Endothelial cell of umbilical vein (primary cell): Measurements from ENCODE around the gene L3MBTL2. TPM values are rescaled to one million over a fixed set of nuclear protein-coding genes. Genes with fewer than 3 reads are reported as not detected.

Experiments used
- BruUV-seq: library from RNA; stranded (reverse); fragments of 400-500 nt; replicated peaks from 2 replicates; lab custom pipeline; 2021; lab: Mats Ljungman, UMichigan
- CTCF ChIA-PET: fragments of 300-600, 350-600 bp; sonication (Branson Sonifier 250); formaldehyde crosslinking; loops from one replicate; lab custom pipeline; 2021; ENCODE audit warnings: antibody characterized with exemption, inconsistent platforms; lab: Charles Lee
- POLR2A ChIA-PET: fragments of 300-600, 350-600 bp; sonication (Branson Sonifier 250); formaldehyde crosslinking; loops from one replicate; lab custom pipeline; 2021; ENCODE audit warnings: antibody characterized with exemption, inconsistent platforms; lab: Charles Lee
- DNase-seq: peaks from one replicate; pipeline ENCODE4 v3.0.0-alpha.2; 2011; ENCODE audit warnings: low read depth, low spot score
- FAIRE-seq: peaks from 2 replicates; lab custom pipeline; 2011; peaks lifted over from hg19 to GRCh38; lab: Jason Lieb, UNC
- H2AFZ ChIP-seq: 2 replicates; pipeline ENCODE4 v1.6.0; 2012; ENCODE audit warnings: low read depth, low read length, control low read depth, inconsistent platforms
- H3K27ac ChIP-seq: 2 replicates; pipeline ENCODE4 v1.5.1; 2011; ENCODE audit warnings: low read depth, mild to moderate bottlenecking, control low read depth, low read length, moderate library complexity; ENCODE audit not compliant: insufficient read depth
- H3K27me3 ChIP-seq, 2 experiments: 2 replicates each; pipeline versions ENCODE4 v1.6.0 to v1.6.1; 2011; ENCODE audit warnings: low read length in 2 of 2, mixed read lengths in 1 of 2; ENCODE audit not compliant: control insufficient read depth in 2 of 2, insufficient read depth in 2 of 2
- H3K36me3 ChIP-seq, 2 experiments: 2 replicates in 1 of 2; 3 replicates in 1 of 2; pipeline ENCODE4 v1.5.1; 2011; ENCODE audit warnings: low read length in 2 of 2, mild to moderate bottlenecking in 1 of 2, moderate library complexity in 1 of 2; ENCODE audit not compliant: control insufficient read depth in 2 of 2, insufficient read depth in 2 of 2; ENCODE audit errors: extremely low read depth in 1 of 2
- H3K4me1 ChIP-seq: 3 replicates; pipeline ENCODE4 v1.5.1; 2011; ENCODE audit warnings: mild to moderate bottlenecking, low read length; ENCODE audit not compliant: control insufficient read depth, insufficient read depth; ENCODE audit errors: extremely low read depth
- H3K4me2 ChIP-seq: 2 replicates; pipeline ENCODE4 v1.6.1; 2011; ENCODE audit warnings: low read length, control low read depth, mixed read lengths; ENCODE audit not compliant: insufficient read depth
- H3K4me3 ChIP-seq, 3 experiments: fragments of 200-600 bp in 1 of 3; sonication (generic), shearing (Covaris generic) in 1 of 3; replicated peaks in 1 of 3; 2 replicates each; pipeline ENCODE4 v1.5.1; 2011 to 2016; ENCODE audit warnings: control low read depth in 3 of 3, low read length in 3 of 3, mild to moderate bottlenecking in 2 of 3, inconsistent platforms in 1 of 3, low read depth in 1 of 3, moderate library complexity in 1 of 3; ENCODE audit not compliant: insufficient read depth in 1 of 3
- H3K79me2 ChIP-seq: 2 replicates; pipeline ENCODE4 v1.6.0; 2012; ENCODE audit warnings: low read length, inconsistent platforms; ENCODE audit not compliant: control insufficient read depth, insufficient read depth
- H3K9ac ChIP-seq: replicated peaks from 2 replicates; pipeline ENCODE3; 2011; ENCODE audit warnings: low read length, control low read depth; ENCODE audit not compliant: insufficient read depth; ENCODE audit errors: extremely low read depth
- H3K9me1 ChIP-seq: replicated peaks from 3 replicates; pipeline ENCODE4 v1.6.0; 2011; ENCODE audit warnings: mild to moderate bottlenecking, low read length; ENCODE audit not compliant: control insufficient read depth, insufficient read depth; ENCODE audit errors: extremely low read depth
- H3K9me3 ChIP-seq: replicated peaks from 2 replicates; pipeline ENCODE4 v1.5.1; 2012; ENCODE audit warnings: low read length, inconsistent platforms; ENCODE audit not compliant: control insufficient read depth, insufficient read depth
- H4K20me1 ChIP-seq: replicated peaks from 2 replicates; pipeline ENCODE3; 2011; ENCODE audit warnings: mild to moderate bottlenecking, low read length; ENCODE audit not compliant: control insufficient read depth, insufficient read depth; ENCODE audit errors: extremely low read depth
- CTCF ChIP-seq, 2 donors: IDR thresholded peaks; 1 replicate in 1 of 2; 2 replicates in 1 of 2; pipeline ENCODE4 v1.5.1; 2011; ENCODE audit warnings: low read length in 2 of 2, mild to moderate bottlenecking in 2 of 2, moderate library complexity in 2 of 2, control low read depth in 1 of 2, inconsistent platforms in 1 of 2, low read depth in 1 of 2; ENCODE audit not compliant: insufficient read depth in 1 of 2; ENCODE audit errors: extremely low read depth in 1 of 2
- EZH2 ChIP-seq: IDR thresholded peaks from 2 replicates; pipeline ENCODE4 v1.6.1; 2012; ENCODE audit warnings: borderline replicate concordance, low read depth, mild to moderate bottlenecking, moderate library complexity, low read length, inconsistent platforms; ENCODE audit not compliant: severe bottlenecking
- FOS ChIP-seq: IDR thresholded peaks from 2 replicates; pipeline ENCODE4 v1.6.1; 2011; ENCODE audit warnings: mild to moderate bottlenecking, low read length, moderate library complexity, borderline replicate concordance; ENCODE audit not compliant: insufficient read depth
- GATA2 ChIP-seq: IDR thresholded peaks from 2 replicates; pipeline ENCODE4 v1.7.0; 2011; ENCODE audit warnings: low read depth, mild to moderate bottlenecking, moderate library complexity, mixed read lengths, low read length; ENCODE audit not compliant: insufficient read length, insufficient read depth
- JUN ChIP-seq: IDR thresholded peaks from 2 replicates; pipeline ENCODE4 v1.6.1; 2011; ENCODE audit warnings: borderline replicate concordance, low read depth; ENCODE audit not compliant: insufficient read length, insufficient read depth
- MAX ChIP-seq: IDR thresholded peaks from 2 replicates; pipeline ENCODE4 v1.6.1; 2011; ENCODE audit not compliant: insufficient read depth, insufficient read length
- MYC ChIP-seq: IDR thresholded peaks from one replicate; pipeline ENCODE4 v1.6.1; 2011; ENCODE audit warnings: mild to moderate bottlenecking, low read depth, low read length
- POLR2A ChIP-seq: IDR thresholded peaks from 2 replicates; pipeline ENCODE4 v1.6.1; 2012; ENCODE audit warnings: low read depth, mild to moderate bottlenecking, control low read depth, low read length
- POLR2AphosphoS5 ChIP-seq: IDR thresholded peaks from 2 replicates; pipeline ENCODE4 v1.6.1; 2012; ENCODE audit warnings: low read depth, mild to moderate bottlenecking, control low read depth, low read length, moderate library complexity; ENCODE audit not compliant: insufficient read depth
- dilution Hi-C: fragments of 300-500 bp; cut with MboI; formaldehyde crosslinking; loops from one replicate; pipeline ENCODE4 v1.15.0; 2019; ENCODE audit warnings: low sequenced_read_pairs; ENCODE audit not compliant: extremely low pct_ligation_motif_present
- intact Hi-C: fragments of 100-400 bp; cut with micrococcal nuclease; formaldehyde crosslinking; loops from one replicate; pipeline ENCODE4 v1.10.0; 2022
- polyA plus RNA-seq, 4 experiments: library from polyadenylated mRNA; depleted of rRNA in 3 of 4; stranded (reverse) in 3 of 4; unstranded in 1 of 4; fragments of >200 nt; gene quantifications; 2 replicates each; pipeline versions ENCODE4 v1.2.1 to v1.2.3, GENCODE V29; 2011 to 2012; ENCODE audit warnings: missing spikeins in 1 of 4
- total RNA-seq: library from RNA; stranded (reverse); gene quantifications from 2 replicates; pipeline ENCODE4 v1.2.3, GENCODE V29; 2021

The L3MBTL2 gene
- total and polyA plus RNA-seq, 2 donors (not counting 3 experiments of a cell fraction or from before 2014, with no cell fraction given): 28.2 to 34.9 TPM

GRCh38 chr22:41239443-41240128 lies 34.5 kb downstream of the L3MBTL2 start:
- H3K36me3 ChIP-seq: no peaks in the 10 kb centered on the region
- no peak overlapping the region for H3K27ac ChIP-seq
- POLR2A ChIA-PET: no interaction called here
- H3K9ac ChIP-seq: no peak overlapping the region
- intact Hi-C loops: loop anchor here (10.0 kb wide), 1 partner anchor 315 kb away; no protein-coding TSS in a partner anchor
- H3K27me3 ChIP-seq: no peaks in the 10 kb centered on the region
- H3K4me1 ChIP-seq: peaks cover 5% of the 10 kb centered on the region
- no peaks in the 10 kb centered on the region for H3K9me3 ChIP-seq
- CTCF ChIA-PET: interaction anchor here (0.7 to 3.0 kb wide), 2 partner anchors 107 to 317 kb away, joined by 4 to 9 read pairs; no protein-coding TSS in a partner anchor
- DNase-seq: no peak
- no peaks in the 10 kb centered on the region for H3K9me1 ChIP-seq
- dilution Hi-C loops: no loop called here
- no peaks in the 10 kb centered on the region for H4K20me1 ChIP-seq
- no peak overlapping the region for H2AFZ ChIP-seq
- no peaks in the 10 kb centered on the region for H3K79me2 ChIP-seq
- no peak overlapping the region for H3K4me3 ChIP-seq
- TF ChIP-seq JUN (no peak), MYC (no peak), POLR2AphosphoS5 (no peak), FOS (no peak), MAX (no peak), GATA2 (no peak), EZH2 (no peak), POLR2A (no peak), CTCF (IDR thresholded peaks at IDR 0.05; ENCODE audit: extremely low read depth in 1 of 2, insufficient read depth in 1 of 2, low read depth in 1 of 2, low read length in 2 of 2) (no peak)
- no peak overlapping the region for H3K4me2 ChIP-seq
- no peak for FAIRE-seq
- no TSS peak for BruUV-seq
